BE2C (cell line): ENCODE data around the gene AFTPH.

ENCODE experiments used
- DNase-seq: peaks from one replicate; pipeline ENCODE4 v3.0.0-alpha.2; 2020
- H3K27me3 ChIP-seq: fragments of 250-450 bp; sonication (Bioruptor Pico); 2 replicates; pipeline ENCODE4 v1.5.1; 2020; ENCODE audit warnings: mild to moderate bottlenecking
- H3K36me3 ChIP-seq: fragments of 250-450 bp; sonication (Bioruptor Pico); 2 replicates; pipeline ENCODE4 v1.5.1; 2020; ENCODE audit warnings: mild to moderate bottlenecking
- H3K4me1 ChIP-seq: fragments of 250-450 bp; sonication (Bioruptor Pico); 2 replicates; pipeline ENCODE4 v1.5.1; 2020
- H3K4me3 ChIP-seq: 2 replicates; pipeline ENCODE4 v1.5.1; 2011; ENCODE audit warnings: low read depth, low read length
- H3K9me3 ChIP-seq: fragments of 250-450 bp; sonication (Bioruptor Pico); 2 replicates; pipeline ENCODE4 v1.5.1; 2020
- CTCF ChIP-seq: IDR thresholded peaks from 2 replicates; pipeline ENCODE4 v1.5.1; 2012; ENCODE audit warnings: mild to moderate bottlenecking, low read depth, low read length

The AFTPH gene

GRCh38 chr2:64623242-64623850, 99.2 kb downstream of the AFTPH start:
- Histone ChIP-seq H3K4me1 (no peaks in the 10 kb centered on the region), H3K9me3 (no peaks in the 10 kb centered on the region), H3K27me3 (no peaks in the 10 kb centered on the region), H3K4me3 (no peak overlapping the region), H3K36me3 (no peaks in the 10 kb centered on the region)
- no peak for DNase-seq
- TF ChIP-seq CTCF = no peak

GRCh38 chr2:64624108-64624610, 100.0 kb downstream of the AFTPH start:
- Histone ChIP-seq H3K4me1 (peaks cover 3% of the 10 kb centered on the region), H3K36me3 (no peaks in the 10 kb centered on the region), H3K9me3 (no peaks in the 10 kb centered on the region), H3K27me3 (no peaks in the 10 kb centered on the region), H3K4me3 (no peak overlapping the region)
- no peak for TF ChIP-seq CTCF
- no peak for DNase-seq

GRCh38 chr2:64624862-64625261, 100.7 kb downstream of the AFTPH start:
- TF ChIP-seq CTCF = no peak
- no peak overlapping the region for H3K4me3 ChIP-seq
- H3K9me3 ChIP-seq = no peaks in the 10 kb centered on the region
- no peaks in the 10 kb centered on the region for H3K36me3 ChIP-seq
- no peak for DNase-seq
- no peaks in the 10 kb centered on the region for H3K27me3 ChIP-seq
- H3K4me1 ChIP-seq = peaks cover 8% of the 10 kb centered on the region

GRCh38 chr2:64625299-64626145, 101.4 kb downstream of the AFTPH start:
- Histone ChIP-seq H3K36me3 (no peaks in the 10 kb centered on the region), H3K9me3 (no peaks in the 10 kb centered on the region), H3K27me3 (no peaks in the 10 kb centered on the region), H3K4me1 (peaks cover 8% of the 10 kb centered on the region), H3K4me3 (no peak overlapping the region)
- no peak for DNase-seq
- TF ChIP-seq CTCF = no peak; the same call in 1 of the 2 replicates

GRCh38 chr2:64626146-64626809, 102.2 kb downstream of the AFTPH start:
- Histone ChIP-seq H3K4me3 (no peak overlapping the region), H3K4me1 (peaks cover 8% of the 10 kb centered on the region), H3K9me3 (no peaks in the 10 kb centered on the region), H3K36me3 (no peaks in the 10 kb centered on the region), H3K27me3 (no peaks in the 10 kb centered on the region)
- no peak for DNase-seq
- no peak for TF ChIP-seq CTCF
